Liver (tissue), 9 donors: Measurements from ENCODE around the gene POLR3GL. TPM values are rescaled to one million over a fixed set of nuclear protein-coding genes. Genes with fewer than 3 reads are reported as not detected.

Experiments
- DNase-seq: peaks from one replicate; pipeline ENCODE4 v3.0.0-alpha.2; 2017; ENCODE audit warnings: low spot score
- H3K27ac ChIP-seq, 2 donors: one replicate each; pipeline ENCODE4 v1.7.0; 2013; ENCODE audit warnings: inconsistent platforms in 2 of 2, low read length in 2 of 2, control low read depth in 1 of 2, low read depth in 1 of 2, mild to moderate bottlenecking in 1 of 2
- H3K27me3 ChIP-seq, 4 donors: one replicate each; pipeline versions ENCODE4 v1.6.1 to v1.7.0; 2013; ENCODE audit warnings: low read length in 3 of 4, inconsistent platforms in 1 of 4, mild to moderate bottlenecking in 1 of 4, moderate library complexity in 1 of 4; ENCODE audit not compliant: control insufficient read depth in 4 of 4, insufficient read depth in 4 of 4
- H3K36me3 ChIP-seq, 4 donors: one replicate each; pipeline versions ENCODE4 v1.6.1 to v1.7.0; 2013; ENCODE audit warnings: low read length in 3 of 4, mild to moderate bottlenecking in 3 of 4, low read depth in 1 of 4, moderate library complexity in 1 of 4; ENCODE audit not compliant: control insufficient read depth in 4 of 4, insufficient read depth in 3 of 4
- H3K4me1 ChIP-seq, 4 donors: one replicate each; pipeline versions ENCODE4 v1.6.1 to v1.7.0; 2013; ENCODE audit warnings: low read length in 3 of 4, mild to moderate bottlenecking in 3 of 4, moderate library complexity in 1 of 4; ENCODE audit not compliant: control insufficient read depth in 4 of 4, insufficient read depth in 4 of 4
- H3K4me3 ChIP-seq, 3 donors: one replicate each; pipeline versions ENCODE4 v1.6.1 to v1.7.0; 2013; ENCODE audit warnings: low read length in 3 of 3, control low read depth in 1 of 3, low read depth in 1 of 3, mild to moderate bottlenecking in 1 of 3
- H3K9ac ChIP-seq, 2 donors: one replicate each; pipeline ENCODE4 v1.7.0; 2013; ENCODE audit warnings: low read length in 2 of 2, mild to moderate bottlenecking in 2 of 2, moderate library complexity in 2 of 2, control low read depth in 1 of 2, low read depth in 1 of 2
- H3K9me3 ChIP-seq, 4 donors: one replicate each; pipeline versions ENCODE4 v1.6.1 to v1.7.0; 2013; ENCODE audit warnings: low read length in 3 of 4; ENCODE audit not compliant: control insufficient read depth in 4 of 4
- EGR1 ChIP-seq, 2 donors: IDR thresholded peaks; 2 replicates each; pipeline ENCODE4 v1.6.1; 2016 to 2018; ENCODE audit warnings: antibody characterized with exemption in 2 of 2, low read depth in 2 of 2
- GABPA ChIP-seq, 2 donors: IDR thresholded peaks in 1 of 2; conservative IDR thresholded peaks in 1 of 2; 2 replicates each; pipeline ENCODE4 v1.6.1; 2016; ENCODE audit warnings: antibody characterized with exemption in 2 of 2, mild to moderate bottlenecking in 1 of 2, moderate library complexity in 1 of 2
- HNF4A ChIP-seq, 2 donors: conservative IDR thresholded peaks; 2 replicates each; pipeline ENCODE4 v1.6.1; 2016; ENCODE audit warnings: antibody characterized with exemption in 2 of 2, mild to moderate bottlenecking in 2 of 2
- HNF4G ChIP-seq: IDR thresholded peaks from 2 replicates; pipeline ENCODE4 v1.6.1; 2016; ENCODE audit warnings: antibody characterized with exemption
- JUND ChIP-seq, 2 donors: IDR thresholded peaks; 2 replicates each; pipeline ENCODE4 v1.6.1; 2016; ENCODE audit warnings: antibody characterized with exemption in 2 of 2
- NR2F2 ChIP-seq: IDR thresholded peaks from 2 replicates; pipeline ENCODE4 v1.6.1; 2016; ENCODE audit warnings: antibody characterized with exemption
- RAD21 ChIP-seq, 2 donors: IDR thresholded peaks; 2 replicates each; pipeline ENCODE4 v1.6.1; 2016; ENCODE audit warnings: antibody characterized with exemption in 2 of 2, mild to moderate bottlenecking in 2 of 2
- RXRA ChIP-seq, 2 donors: IDR thresholded peaks; 2 replicates each; pipeline ENCODE4 v1.6.1; 2017 to 2018; ENCODE audit warnings: antibody characterized with exemption in 2 of 2, mild to moderate bottlenecking in 1 of 2
- SP1 ChIP-seq: IDR thresholded peaks from 2 replicates; pipeline ENCODE4 v1.6.1; 2018; ENCODE audit warnings: antibody characterized with exemption, mild to moderate bottlenecking
- TAF1 ChIP-seq: conservative IDR thresholded peaks from 2 replicates; pipeline ENCODE4 v1.6.1; 2016; ENCODE audit warnings: antibody characterized with exemption, mild to moderate bottlenecking
- YY1 ChIP-seq: IDR thresholded peaks from 2 replicates; pipeline ENCODE4 v1.6.1; 2016; ENCODE audit warnings: antibody characterized with exemption, mild to moderate bottlenecking
- WGBS: extraction: QIAGEN DNeasy Blood & Tissue Kit; methylation state at CpG from one replicate; pipeline ENCODE4 v1.1.7; 2013; 5-methylcytosine and 5-hydroxymethylcytosine counted together
- polyA plus RNA-seq, 2 donors: library from polyadenylated mRNA; stranded (reverse) in 1 of 2; unstranded in 1 of 2; fragments of 200-250 nt in 1 of 2; fragments of >200 nt in 1 of 2; fragmentation: Nextera tagmentation in 1 of 2; extraction: Ambion mirVana in 1 of 2; gene quantifications; one replicate each; pipeline versions ENCODE4 v1.2.1 to v1.2.3, GENCODE V29; 2013 to 2015
- total RNA-seq, 2 donors: library from RNA; depleted of rRNA; stranded (reverse); fragments of >200 nt; gene quantifications; one replicate each; pipeline ENCODE4 v1.2.3, GENCODE V29; 2014
- TF ChIP-seq, protein P1 (sequence below): IDR thresholded peaks from 2 replicates; pipeline ENCODE4 v1.6.1; 2016; ENCODE audit warnings: antibody characterized with exemption
- TF ChIP-seq, protein P2 (sequence below): IDR thresholded peaks from 2 replicates; pipeline ENCODE4 v1.6.1; 2016; ENCODE audit warnings: antibody characterized with exemption
- TF ChIP-seq, protein P3 (sequence below): fragments of 150-350 bp; IDR thresholded peaks from 2 replicates; pipeline ENCODE4 v1.5.1; 2017; ENCODE audit warnings: improper control_type of control experiment, low read depth, low read length; ENCODE audit not compliant: missing input control
- TF ChIP-seq, protein P4 (sequence below): IDR thresholded peaks from 2 replicates; pipeline ENCODE4 v1.6.1; 2016; ENCODE audit warnings: antibody characterized with exemption, mild to moderate bottlenecking
- TF ChIP-seq, protein P5 (sequence below): IDR thresholded peaks from 2 replicates; pipeline ENCODE4 v1.6.1; 2016; ENCODE audit warnings: antibody characterized with exemption
- donor health status: healthy.
- donor health status: healthy.
- donor health status: healthy.
- donor health status: healthy.
- donor health status: healthy.

Gene POLR3GL
- total and polyA plus RNA-seq, 4 donors: 11.9 to 23.4 (median 16.2) TPM

DNA sequence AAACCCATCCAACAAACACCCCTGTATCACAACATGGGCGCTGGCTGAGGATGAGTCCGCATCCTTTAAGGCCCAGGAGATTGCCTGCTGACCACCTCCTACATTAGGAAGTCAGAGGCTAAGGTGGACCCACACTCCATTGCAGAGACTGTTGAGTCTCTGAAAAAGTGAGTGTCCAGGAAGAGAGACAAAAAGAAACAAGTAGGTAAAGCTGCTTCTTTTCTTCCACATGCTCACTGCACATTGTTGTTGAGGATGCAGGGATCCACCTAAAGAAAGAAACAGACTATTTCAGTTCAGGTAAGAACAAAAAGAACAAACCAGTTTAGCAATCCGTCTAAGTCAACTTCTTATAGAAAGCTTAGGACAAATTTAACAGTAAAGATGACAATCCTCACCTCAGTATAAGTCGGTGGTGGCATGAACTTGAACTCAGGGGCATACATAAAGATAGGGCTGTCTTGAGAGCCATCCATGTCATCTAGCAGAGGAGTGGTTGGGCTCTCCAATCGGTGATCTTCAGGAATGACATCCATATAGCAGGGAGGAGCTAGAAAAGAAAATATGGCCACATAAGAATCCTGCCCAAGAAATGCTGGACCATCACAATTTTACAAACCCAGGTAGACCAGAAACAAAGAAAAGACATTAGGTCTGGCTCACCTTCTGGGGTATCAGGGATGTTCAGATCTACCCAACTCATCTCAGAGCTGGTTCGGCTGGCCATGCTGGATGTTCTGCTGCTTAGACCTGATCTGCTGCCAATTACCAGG lies 29.3 kb downstream of the POLR3GL start:
- WGBS: 53% methylated on average over 6 of the region's 6 CpGs
- Histone ChIP-seq H3K4me1 (peaks cover 10 to 57% (median 36%) of the 10 kb centered on the region in 4 donors), H3K9ac (peak overlapping the region; percentile 86 to 89), H3K27ac (peak overlapping the region; percentile 79 to 95), H3K36me3 (peaks cover 6 to 29% (median 20%) of the 10 kb centered on the region in 4 donors), H3K4me3 (peak overlapping the region; percentile 63 to 100 (median 86)), H3K9me3 (no peaks in the 10 kb centered on the region), H3K27me3 (no peaks in the 10 kb centered on the region)
- TF ChIP-seq JUND (IDR thresholded peaks at IDR 0.05) (no peak), HNF4G (no peak), TAF1 (no peak), HNF4A (conservative IDR thresholded peaks at IDR 0.05) (no peak), RXRA (IDR thresholded peaks at IDR 0.05) (no peak), NR2F2 (no peak), SP1 (no peak), EGR1 (IDR thresholded peaks at IDR 0.05; ENCODE audit: low read depth in 2 of 2) (no peak), RAD21 (IDR thresholded peaks at IDR 0.05) (no peak), GABPA (IDR thresholded peaks at IDR 0.05 in 1 of 2, conservative IDR thresholded peaks at IDR 0.05 in 1 of 2) (no peak), YY1 (no peak)
- TF ChIP-seq, protein P1, sequence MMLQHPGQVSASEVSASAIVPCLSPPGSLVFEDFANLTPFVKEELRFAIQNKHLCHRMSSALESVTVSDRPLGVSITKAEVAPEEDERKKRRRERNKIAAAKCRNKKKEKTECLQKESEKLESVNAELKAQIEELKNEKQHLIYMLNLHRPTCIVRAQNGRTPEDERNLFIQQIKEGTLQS: no peak
- TF ChIP-seq, protein P2, sequence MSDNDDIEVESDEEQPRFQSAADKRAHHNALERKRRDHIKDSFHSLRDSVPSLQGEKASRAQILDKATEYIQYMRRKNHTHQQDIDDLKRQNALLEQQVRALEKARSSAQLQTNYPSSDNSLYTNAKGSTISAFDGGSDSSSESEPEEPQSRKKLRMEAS: no peak
- TF ChIP-seq, protein P3, sequence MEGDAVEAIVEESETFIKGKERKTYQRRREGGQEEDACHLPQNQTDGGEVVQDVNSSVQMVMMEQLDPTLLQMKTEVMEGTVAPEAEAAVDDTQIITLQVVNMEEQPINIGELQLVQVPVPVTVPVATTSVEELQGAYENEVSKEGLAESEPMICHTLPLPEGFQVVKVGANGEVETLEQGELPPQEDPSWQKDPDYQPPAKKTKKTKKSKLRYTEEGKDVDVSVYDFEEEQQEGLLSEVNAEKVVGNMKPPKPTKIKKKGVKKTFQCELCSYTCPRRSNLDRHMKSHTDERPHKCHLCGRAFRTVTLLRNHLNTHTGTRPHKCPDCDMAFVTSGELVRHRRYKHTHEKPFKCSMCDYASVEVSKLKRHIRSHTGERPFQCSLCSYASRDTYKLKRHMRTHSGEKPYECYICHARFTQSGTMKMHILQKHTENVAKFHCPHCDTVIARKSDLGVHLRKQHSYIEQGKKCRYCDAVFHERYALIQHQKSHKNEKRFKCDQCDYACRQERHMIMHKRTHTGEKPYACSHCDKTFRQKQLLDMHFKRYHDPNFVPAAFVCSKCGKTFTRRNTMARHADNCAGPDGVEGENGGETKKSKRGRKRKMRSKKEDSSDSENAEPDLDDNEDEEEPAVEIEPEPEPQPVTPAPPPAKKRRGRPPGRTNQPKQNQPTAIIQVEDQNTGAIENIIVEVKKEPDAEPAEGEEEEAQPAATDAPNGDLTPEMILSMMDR: no peak
- TF ChIP-seq, protein P4, sequence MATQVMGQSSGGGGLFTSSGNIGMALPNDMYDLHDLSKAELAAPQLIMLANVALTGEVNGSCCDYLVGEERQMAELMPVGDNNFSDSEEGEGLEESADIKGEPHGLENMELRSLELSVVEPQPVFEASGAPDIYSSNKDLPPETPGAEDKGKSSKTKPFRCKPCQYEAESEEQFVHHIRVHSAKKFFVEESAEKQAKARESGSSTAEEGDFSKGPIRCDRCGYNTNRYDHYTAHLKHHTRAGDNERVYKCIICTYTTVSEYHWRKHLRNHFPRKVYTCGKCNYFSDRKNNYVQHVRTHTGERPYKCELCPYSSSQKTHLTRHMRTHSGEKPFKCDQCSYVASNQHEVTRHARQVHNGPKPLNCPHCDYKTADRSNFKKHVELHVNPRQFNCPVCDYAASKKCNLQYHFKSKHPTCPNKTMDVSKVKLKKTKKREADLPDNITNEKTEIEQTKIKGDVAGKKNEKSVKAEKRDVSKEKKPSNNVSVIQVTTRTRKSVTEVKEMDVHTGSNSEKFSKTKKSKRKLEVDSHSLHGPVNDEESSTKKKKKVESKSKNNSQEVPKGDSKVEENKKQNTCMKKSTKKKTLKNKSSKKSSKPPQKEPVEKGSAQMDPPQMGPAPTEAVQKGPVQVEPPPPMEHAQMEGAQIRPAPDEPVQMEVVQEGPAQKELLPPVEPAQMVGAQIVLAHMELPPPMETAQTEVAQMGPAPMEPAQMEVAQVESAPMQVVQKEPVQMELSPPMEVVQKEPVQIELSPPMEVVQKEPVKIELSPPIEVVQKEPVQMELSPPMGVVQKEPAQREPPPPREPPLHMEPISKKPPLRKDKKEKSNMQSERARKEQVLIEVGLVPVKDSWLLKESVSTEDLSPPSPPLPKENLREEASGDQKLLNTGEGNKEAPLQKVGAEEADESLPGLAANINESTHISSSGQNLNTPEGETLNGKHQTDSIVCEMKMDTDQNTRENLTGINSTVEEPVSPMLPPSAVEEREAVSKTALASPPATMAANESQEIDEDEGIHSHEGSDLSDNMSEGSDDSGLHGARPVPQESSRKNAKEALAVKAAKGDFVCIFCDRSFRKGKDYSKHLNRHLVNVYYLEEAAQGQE: no peak
- TF ChIP-seq, protein P5, sequence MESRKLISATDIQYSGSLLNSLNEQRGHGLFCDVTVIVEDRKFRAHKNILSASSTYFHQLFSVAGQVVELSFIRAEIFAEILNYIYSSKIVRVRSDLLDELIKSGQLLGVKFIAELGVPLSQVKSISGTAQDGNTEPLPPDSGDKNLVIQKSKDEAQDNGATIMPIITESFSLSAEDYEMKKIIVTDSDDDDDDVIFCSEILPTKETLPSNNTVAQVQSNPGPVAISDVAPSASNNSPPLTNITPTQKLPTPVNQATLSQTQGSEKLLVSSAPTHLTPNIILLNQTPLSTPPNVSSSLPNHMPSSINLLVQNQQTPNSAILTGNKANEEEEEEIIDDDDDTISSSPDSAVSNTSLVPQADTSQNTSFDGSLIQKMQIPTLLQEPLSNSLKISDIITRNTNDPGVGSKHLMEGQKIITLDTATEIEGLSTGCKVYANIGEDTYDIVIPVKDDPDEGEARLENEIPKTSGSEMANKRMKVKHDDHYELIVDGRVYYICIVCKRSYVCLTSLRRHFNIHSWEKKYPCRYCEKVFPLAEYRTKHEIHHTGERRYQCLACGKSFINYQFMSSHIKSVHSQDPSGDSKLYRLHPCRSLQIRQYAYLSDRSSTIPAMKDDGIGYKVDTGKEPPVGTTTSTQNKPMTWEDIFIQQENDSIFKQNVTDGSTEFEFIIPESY: no peak
- DNase-seq: no peak
